ENCODE results near the gene SPEF2. TPM values are rescaled to one million over a fixed set of nuclear protein-coding genes. Genes with fewer than 3 reads are reported as not detected.
A peak's percentile ranks its signal among the peaks of the same experiment; 100 is the strongest.

The SPEF2 gene
- total and polyA plus RNA-seq, 10 of the 15 experiments (the other 5 are each of a cell fraction or from before 2014, with no cell fraction given): 0.03 to 2.0 (median 0.07) TPM; not detected in 3

GRCh38 chr5:35856765-35857351, 239.2 kb downstream of the SPEF2 start, which contains the start of gene IL7R:
Gene IL7R, plus strand, starts transcription at chr5:35856891. Its CDS starts 87 bp downstream, at chr5:35856978.
- no peak within 1 kb of the TSS for H3K4me2 ChIP-seq (ENCODE audit: control insufficient read depth, insufficient read depth)
- WGBS (ENCODE audit: insufficient coverage, insufficient replicate concordance, low lambda C conversion rate, missing lambda C conversion rate): 0% methylated on average over 1 of the region's 1 CpG
- intact Hi-C loops (cut with micrococcal nuclease; ENCODE audit: unreplicated experiment): loop anchor here (2.0 kb wide), 1 partner anchor 46 kb away; no protein-coding TSS in a partner anchor
- SMC1A ChIA-PET (ENCODE audit: uncharacterized antibody, unreplicated experiment): interaction anchor here (0.7 to 15.1 kb wide), 7 partner anchors 13 to 70 kb away, joined by 3 to 238 read pairs (median 4); no protein-coding TSS in a partner anchor
- POLR2A ChIA-PET: interaction anchor here (1.1 to 3.2 kb wide), 3 partner anchors 11 to 49 kb away, joined by 6 to 17 read pairs (median 6); no protein-coding TSS in a partner anchor
- RAD21 ChIA-PET (ENCODE audit: unreplicated experiment): interaction anchor here (0.7 to 1.7 kb wide), 2 partner anchors 11 to 68 kb away, joined by 3 to 6 read pairs; no protein-coding TSS in a partner anchor
- peaks cover 14% of the 10 kb centered on the region for H3K4me1 ChIP-seq (ENCODE audit: control insufficient read depth, insufficient read depth, low read length)
- no peaks in the 10 kb centered on the region for H3K27me3 ChIP-seq (replicated peaks in 1 of 2; ENCODE audit: control insufficient read depth in 2 of 2, insufficient read depth in 2 of 2, low read length in 1 of 2)
- in situ Hi-C loops (cut with MboI): no loop called here
- no peak within 1 kb of the TSS for H3K4me3 ChIP-seq
- peak; percentile 56 for FAIRE-seq
- no peaks in the 10 kb centered on the region for H3K9me3 ChIP-seq (replicated peaks; ENCODE audit: control insufficient read depth, insufficient read depth, low read length)
- no peak for DNase-seq (ENCODE audit: low read depth, low spot score)
- ATAC-seq: peak; percentile 49
- no TSS peak for BruUV-seq (replicated peaks)
- no peaks in the 10 kb centered on the region for H4K20me1 ChIP-seq (ENCODE audit: control insufficient read depth, insufficient read depth)
- no peak within 1 kb of the TSS for H3K9ac ChIP-seq (ENCODE audit: control insufficient read depth, insufficient read depth, low read length)
- no peak within 1 kb of the TSS; the same call in 1 of the 2 replicates for H2AFZ ChIP-seq (ENCODE audit: control insufficient read depth, low read depth, low read length)
- CTCF ChIA-PET: interaction anchor here (1.0 to 1.8 kb wide), 2 partner anchors 24 to 45 kb away, joined by 3 to 8 read pairs; no protein-coding TSS in a partner anchor
- no peaks in the 10 kb centered on the region for H3K36me3 ChIP-seq (ENCODE audit: control insufficient read depth in 2 of 2, insufficient read depth in 2 of 2, low read length in 1 of 2)
- H3K27ac ChIP-seq (ENCODE audit: control insufficient read depth, insufficient read depth): peak within 1 kb of the TSS; percentile 34; the same call in 1 of the 2 replicates
- H3K79me2 ChIP-seq (ENCODE audit: control insufficient read depth, insufficient read depth, low read length): no peaks in the 10 kb centered on the region
- TF ChIP-seq GABPA (IDR thresholded peaks at IDR 0.05; ENCODE audit: low read depth) (no peak), E2F8 (IDR thresholded peaks at IDR 0.05; ENCODE audit: low read depth, partially characterized antibody) (no peak), NBN (IDR thresholded peaks at IDR 0.05) (0 out of 2 replicates have a peak, but pooled peaks have one; percentile 67), NFIC (IDR thresholded peaks at IDR 0.05; ENCODE audit: low read depth, low read length) (peak; percentile 51; the same call in 1 of the 2 replicates), RBBP5 (conservative IDR thresholded peaks at IDR 0.05) (no peak), RAD21 (IDR thresholded peaks at IDR 0.05; ENCODE audit: insufficient read depth, low read depth, low read length) (no peak), ETV6 (conservative IDR thresholded peaks at IDR 0.05 in 1 of 2, IDR thresholded peaks at IDR 0.05 in 1 of 2; ENCODE audit: borderline replicate concordance in 1 of 2, low read depth in 1 of 2) (peak in 1 of 2 experiments; percentile 85; a peak in 2 of 4 replicates), E2F4 (IDR thresholded peaks at IDR 0.05; ENCODE audit: low read depth, low read length) (no peak), RAD51 (IDR thresholded peaks at IDR 0.05) (no peak), CBFB (IDR thresholded peaks at IDR 0.05; ENCODE audit: low read depth) (no peak), IRF3 (IDR thresholded peaks at IDR 0.05) (no peak), MAX (IDR thresholded peaks at IDR 0.05; ENCODE audit: low read depth, low read length) (no peak), STAT1 (conservative IDR thresholded peaks at IDR 0.05) (no peak), ZNF207 (IDR thresholded peaks at IDR 0.05; ENCODE audit: borderline replicate concordance) (no peak), ATF7 (IDR thresholded peaks at IDR 0.05; ENCODE audit: low read depth) (0 out of 2 replicates have a peak, but pooled peaks have one; percentile 27), IRF4 (IDR thresholded peaks at IDR 0.05; ENCODE audit: low read depth, low read length) (peak; percentile 20; the same call in 1 of the 2 replicates), CREM (IDR thresholded peaks at IDR 0.05; ENCODE audit: low read depth) (no peak), MYB (IDR thresholded peaks at IDR 0.05; ENCODE audit: borderline replicate concordance, low read depth, low read length) (no peak)
